Endodermal cell (in vitro differentiated cells): ENCODE results near the gene ZBED1. TPM values are rescaled to one million over a fixed set of nuclear protein-coding genes. Genes with fewer than 3 reads are reported as not detected.

Experiments
- DNase-seq: peaks from one replicate; pipeline ENCODE4 v3.0.0-alpha.2; 2017
- H3K27ac ChIP-seq: 2 replicates; pipeline ENCODE4 v1.5.1; 2013; ENCODE audit warnings: mild to moderate bottlenecking, low read depth, low read length, moderate library complexity
- H3K27me3 ChIP-seq: 2 replicates; pipeline ENCODE4 v1.6.1; 2013; ENCODE audit warnings: mild to moderate bottlenecking, low read length, moderate library complexity; ENCODE audit not compliant: insufficient read depth, control insufficient read depth, poor library complexity, severe bottlenecking
- H3K36me3 ChIP-seq: 2 replicates; pipeline ENCODE4 v1.7.0; 2013; ENCODE audit warnings: mild to moderate bottlenecking, low read length, moderate library complexity; ENCODE audit not compliant: control insufficient read depth, insufficient read depth
- H3K4me1 ChIP-seq: one replicate; pipeline ENCODE4 v1.7.0; 2013; ENCODE audit warnings: low read length; ENCODE audit not compliant: control insufficient read depth, insufficient read depth
- H3K4me3 ChIP-seq: 2 replicates; pipeline ENCODE4 v1.5.1; 2013; ENCODE audit warnings: mild to moderate bottlenecking, low read length, moderate library complexity
- H3K9ac ChIP-seq: 2 replicates; pipeline ENCODE4 v1.6.1; 2013; ENCODE audit warnings: mild to moderate bottlenecking, low read length, moderate library complexity; ENCODE audit not compliant: poor library complexity, severe bottlenecking; ENCODE audit errors: extremely low read depth
- H3K9me3 ChIP-seq: 2 replicates; pipeline ENCODE4 v1.6.1; 2013; ENCODE audit warnings: mild to moderate bottlenecking, low read length, moderate library complexity; ENCODE audit not compliant: control insufficient read depth
- H3K27ac Mint-ChIP-seq: 2 replicates; pipeline ENCODE4 v1.8.0; 2020; ENCODE audit warnings: mixed read lengths
- H3K27me3 Mint-ChIP-seq: 2 replicates; pipeline ENCODE4 v1.8.0; 2021; ENCODE audit warnings: mild to moderate bottlenecking, mixed read lengths; ENCODE audit not compliant: insufficient read depth
- H3K36me3 Mint-ChIP-seq: 2 replicates; pipeline ENCODE4 v1.8.0; 2020; ENCODE audit warnings: low read depth, mixed read lengths
- H3K4me1 Mint-ChIP-seq: 2 replicates; pipeline ENCODE4 v1.8.0; 2020; ENCODE audit warnings: mixed read lengths
- H3K4me3 Mint-ChIP-seq: 2 replicates; pipeline ENCODE4 v1.8.0; 2020; ENCODE audit warnings: mild to moderate bottlenecking, moderate library complexity, mixed read lengths
- H3K9me3 Mint-ChIP-seq: 2 replicates; pipeline ENCODE4 v1.8.0; 2020; ENCODE audit warnings: mild to moderate bottlenecking, mixed read lengths
- CTCF ChIP-seq: fragments of 200-600 bp; sonication (generic); conservative IDR thresholded peaks from 2 replicates; pipeline ENCODE4 v1.5.0; 2021; ENCODE audit warnings: antibody characterized with exemption, mild to moderate bottlenecking
- WGBS, 2 experiments: methylation state at CpG; one replicate each; pipeline versions ENCODE4 v1.1.5 to v1.1.7; 2013; ENCODE audit warnings: missing lambda C conversion rate in 2 of 2, mixed read lengths in 1 of 2; ENCODE audit not compliant: insufficient coverage in 1 of 2, insufficient read length in 1 of 2; 5-methylcytosine and 5-hydroxymethylcytosine counted together
- total RNA-seq, 2 donors: library from RNA; stranded (reverse); fragmentation: NEBNext Ultra II Directional in 1 of 2; extraction: Animal tissue kit (Norgen Biotek cat#: 25700) in 1 of 2; gene quantifications; 2 replicates in 1 of 2; 3 replicates in 1 of 2; pipeline ENCODE4 v1.2.1, GENCODE V29; 2021

Gene ZBED1
- total RNA-seq, 2 donors from 2014 or later = 55.8 to 71.9 TPM

DNA sequence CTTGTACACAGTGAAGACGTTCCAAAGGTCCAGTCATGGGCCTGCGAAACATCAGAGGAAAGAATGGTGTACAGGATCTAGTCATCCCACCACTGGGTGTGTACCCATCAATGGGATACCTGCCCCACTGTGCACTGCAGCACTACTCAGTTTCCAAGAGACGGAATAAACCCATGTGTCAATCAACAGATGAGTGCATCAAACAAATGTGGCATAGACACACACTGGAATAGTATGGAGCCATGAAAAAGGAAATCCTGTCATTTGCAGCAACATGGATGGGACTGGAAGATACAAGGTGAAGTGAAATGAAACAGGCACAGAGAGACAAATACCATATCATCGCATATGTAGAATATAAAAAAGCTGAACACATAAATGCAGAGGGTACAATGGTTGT lies 48.0 kb downstream of the ZBED1 start:
- Histone ChIP-seq H3K36me3 (no peaks in the 10 kb centered on the region), H3K9me3 (peaks cover 8% of the 10 kb centered on the region), H3K4me1 (no peaks in the 10 kb centered on the region), H3K4me3 (no peak overlapping the region), H3K27me3 (no peaks in the 10 kb centered on the region), H3K27ac (no peak overlapping the region), H3K9ac (no peak overlapping the region)
- Mint-ChIP-seq H3K9me3 (peaks cover 13% of the 10 kb centered on the region), H3K27ac (no peak overlapping the region), H3K4me1 (peaks cover 19% of the 10 kb centered on the region), H3K36me3 (peaks cover 22% of the 10 kb centered on the region), H3K27me3 (no peaks in the 10 kb centered on the region), H3K4me3 (no peak overlapping the region)
- WGBS, 2 experiments = 95 to 96% methylated on average over 4 of the region's 4 CpGs
- no peak for TF ChIP-seq CTCF
- DNase-seq = no peak

- DNase-seq = no peak
- peaks cover 13% of the 10 kb centered on the region for H3K9me3 ChIP-seq
- Mint-ChIP-seq H3K36me3 (peaks cover 27% of the 10 kb centered on the region), H3K9me3 (peaks cover 16% of the 10 kb centered on the region), H3K27ac (no peak overlapping the region), H3K27me3 (no peaks in the 10 kb centered on the region), H3K4me3 (no peak overlapping the region), H3K4me1 (peaks cover 19% of the 10 kb centered on the region)
- no peak overlapping the region for H3K9ac ChIP-seq
- no peak for TF ChIP-seq CTCF
- 92 to 93% methylated on average over 22 of the region's 22 CpGs for WGBS, 2 experiments
- no peak overlapping the region for H3K27ac ChIP-seq
- H3K4me3 ChIP-seq = no peak overlapping the region
- H3K27me3 ChIP-seq = no peaks in the 10 kb centered on the region
- H3K4me1 ChIP-seq = no peaks in the 10 kb centered on the region
- H3K36me3 ChIP-seq = no peaks in the 10 kb centered on the region
Measured at GRCh38 chrX:2452317-2452784, 48.4 kb downstream of the ZBED1 start.

DNA sequence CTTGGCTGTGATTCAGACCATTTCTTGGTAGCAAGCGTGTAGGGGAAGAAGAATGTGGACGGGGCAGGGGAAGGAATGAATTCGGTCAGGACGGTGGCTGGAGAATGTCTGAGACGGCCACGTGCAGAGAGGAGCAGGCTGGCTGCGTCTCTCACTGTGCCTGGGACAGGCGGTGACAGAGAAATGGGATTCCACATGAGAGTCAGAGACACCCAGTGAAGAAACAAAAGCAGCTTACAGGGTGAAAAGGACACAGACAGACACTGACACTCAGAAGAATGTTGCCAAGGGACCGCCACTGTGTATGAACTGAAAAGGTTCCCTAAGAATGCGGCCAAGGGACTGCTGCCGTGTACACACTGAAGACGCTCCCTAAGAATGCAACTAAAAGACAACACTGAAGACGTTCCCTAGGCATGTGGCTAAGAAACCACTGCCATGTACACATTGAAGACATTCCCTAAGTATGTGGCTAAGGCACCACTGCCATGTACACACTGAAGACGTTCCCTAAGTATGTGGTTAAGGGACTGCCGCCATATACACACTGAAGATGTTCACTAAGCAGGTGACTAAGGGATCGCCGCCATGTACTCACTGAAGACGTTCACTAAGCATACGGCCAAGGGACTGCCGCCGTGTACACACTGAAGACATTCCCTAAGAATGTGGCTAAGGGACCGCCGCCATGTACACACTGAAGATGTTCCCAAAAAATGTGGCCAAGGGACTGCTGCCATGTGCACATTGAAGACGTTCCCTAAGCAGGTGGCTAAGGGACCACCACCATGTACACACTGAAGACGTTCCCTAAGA lies 49.1 kb downstream of the ZBED1 start:
- Histone ChIP-seq H3K4me3 (no peak overlapping the region), H3K9me3 (peaks cover 15% of the 10 kb centered on the region), H3K27me3 (no peaks in the 10 kb centered on the region), H3K9ac (no peak overlapping the region), H3K36me3 (no peaks in the 10 kb centered on the region), H3K27ac (peak overlapping the region; percentile 79), H3K4me1 (no peaks in the 10 kb centered on the region)
- no peaks in the 10 kb centered on the region for H3K27me3 Mint-ChIP-seq
- TF ChIP-seq CTCF = no peak
- peak; percentile 83 for DNase-seq
- peaks cover 21% of the 10 kb centered on the region for H3K9me3 Mint-ChIP-seq
- H3K36me3 Mint-ChIP-seq = peaks cover 33% of the 10 kb centered on the region
- WGBS, 2 experiments = 64 to 81% methylated on average over 24 to 25 of the region's 25 CpGs
- H3K4me1 Mint-ChIP-seq = peaks cover 19% of the 10 kb centered on the region
- peak overlapping the region; percentile 91 for H3K27ac Mint-ChIP-seq
- no peak overlapping the region for H3K4me3 Mint-ChIP-seq
